WTC11 (cell line): ENCODE measurements around the gene EHD3. TPM values are rescaled to one million over a fixed set of nuclear protein-coding genes. Genes with fewer than 3 reads are reported as not detected.

Source experiments
- ATAC-seq: fragments of 200-7000 bp; cut with Tn5 transposase; 2 replicates; pipeline ENCODE4 v1.10.0; 2021; ENCODE audit warnings: mild to moderate bottlenecking, moderate library complexity
- CTCF ChIA-PET: fragments of 300-600 bp; sonication (Branson Sonifier 250); formaldehyde crosslinking; loops from one replicate; lab custom pipeline; 2021; ENCODE audit warnings: antibody characterized with exemption; lab: Charles Lee
- POLR2A ChIA-PET: fragments of 350-600 bp; sonication (Branson Sonifier 250); formaldehyde crosslinking; loops from one replicate; lab custom pipeline; 2021; ENCODE audit warnings: antibody characterized with exemption; lab: Charles Lee
- DNase-seq: peaks from one replicate; pipeline ENCODE4 v3.0.0; 2021; ENCODE audit warnings: low spot score
- H3K27ac Mint-ChIP-seq: 2 replicates; pipeline ENCODE4 v1.8.0; 2021; ENCODE audit warnings: mixed read lengths
- H3K27me3 Mint-ChIP-seq: 2 replicates; pipeline ENCODE4 v1.8.0; 2021; ENCODE audit warnings: low read depth, mild to moderate bottlenecking, moderate library complexity, mixed read lengths
- H3K36me3 Mint-ChIP-seq: 2 replicates; pipeline ENCODE4 v1.8.0; 2021; ENCODE audit warnings: mixed read lengths
- H3K4me1 Mint-ChIP-seq: 2 replicates; pipeline ENCODE4 v1.8.0; 2022; ENCODE audit warnings: mixed read lengths
- H3K4me3 Mint-ChIP-seq: 2 replicates; pipeline ENCODE4 v1.8.0; 2021; ENCODE audit warnings: mild to moderate bottlenecking, moderate library complexity, mixed read lengths
- H3K9me3 Mint-ChIP-seq: 2 replicates; pipeline ENCODE4 v1.8.0; 2021; ENCODE audit warnings: mixed read lengths
- FOXJ3 ChIP-seq: sonication (generic); formaldehyde crosslinking; IDR thresholded peaks from 2 replicates; pipeline ENCODE4 v1.9.0; 2021; ENCODE audit warnings: missing genetic modification reagents, mild to moderate bottlenecking, borderline replicate concordance
- FOXP1 ChIP-seq: sonication (generic); formaldehyde crosslinking; IDR thresholded peaks from 2 replicates; pipeline ENCODE4 v1.8.0; 2022; ENCODE audit warnings: missing genetic modification reagents, mild to moderate bottlenecking, moderate library complexity, borderline replicate concordance
- JUN ChIP-seq: sonication (generic); formaldehyde crosslinking; IDR thresholded peaks from 2 replicates; pipeline ENCODE4 v1.8.0; 2023; ENCODE audit warnings: mild to moderate bottlenecking, missing genetic modification reagents
- MXD4 ChIP-seq: fragments of 250-450 bp; sonication (Bioruptor Pico); IDR thresholded peaks from 2 replicates; pipeline ENCODE4 v1.8.0; 2021; ENCODE audit warnings: mild to moderate bottlenecking, moderate library complexity, borderline replicate concordance
- MYBL2 ChIP-seq: sonication (generic); formaldehyde crosslinking; IDR thresholded peaks from 2 replicates; pipeline ENCODE4 v1.8.1; 2023; ENCODE audit warnings: mild to moderate bottlenecking, moderate library complexity, missing genetic modification reagents
- NFATC4 ChIP-seq: fragments of 250-450 bp; sonication (Bioruptor Pico); IDR thresholded peaks from 2 replicates; pipeline ENCODE4 v1.9.0; 2021; ENCODE audit warnings: mild to moderate bottlenecking
- NFE2L1 ChIP-seq: sonication (generic); formaldehyde crosslinking; IDR thresholded peaks from 2 replicates; pipeline ENCODE4 v1.8.1; 2023; ENCODE audit warnings: missing genetic modification reagents
- RORB ChIP-seq: fragments of 250-450 bp; sonication (Bioruptor Pico); IDR thresholded peaks from 2 replicates; pipeline ENCODE4 v1.9.0; 2021; ENCODE audit warnings: mild to moderate bottlenecking
- TEAD1 ChIP-seq: sonication (generic); formaldehyde crosslinking; IDR thresholded peaks from 2 replicates; pipeline ENCODE4 v1.8.0; 2022; ENCODE audit warnings: mild to moderate bottlenecking, missing genetic modification reagents
- TEAD4 ChIP-seq: sonication (generic); formaldehyde crosslinking; IDR thresholded peaks from 2 replicates; pipeline ENCODE4 v1.8.0; 2022; ENCODE audit warnings: mild to moderate bottlenecking, missing genetic modification reagents
- ZNF138 ChIP-seq: sonication (generic); formaldehyde crosslinking; conservative IDR thresholded peaks from 2 replicates; pipeline ENCODE4 v1.8.1; 2022; ENCODE audit warnings: mild to moderate bottlenecking, moderate library complexity, missing genetic modification reagents
- ZNF219 ChIP-seq: sonication (generic); formaldehyde crosslinking; IDR thresholded peaks from 2 replicates; pipeline ENCODE4 v1.8.0; 2023; ENCODE audit warnings: missing genetic modification reagents, mild to moderate bottlenecking, borderline replicate concordance
- ZNF263 ChIP-seq: sonication (generic); formaldehyde crosslinking; IDR thresholded peaks from 2 replicates; pipeline ENCODE4 v1.8.1; 2022; ENCODE audit warnings: low read depth, mild to moderate bottlenecking, moderate library complexity, missing genetic modification reagents
- ZNF416 ChIP-seq: fragments of 250-450 bp; sonication (Bioruptor Pico); IDR thresholded peaks from 2 replicates; pipeline ENCODE4 v1.9.0; 2021; ENCODE audit warnings: mild to moderate bottlenecking, inconsistent platforms
- ZNF423 ChIP-seq: fragments of 250-450 bp; sonication (Bioruptor Pico); IDR thresholded peaks from 2 replicates; pipeline ENCODE4 v2.1.2; 2022; ENCODE audit warnings: mild to moderate bottlenecking, moderate library complexity
- total RNA-seq: library from RNA; stranded (reverse); gene quantifications from 3 replicates; pipeline ENCODE4 v1.2.3, GENCODE V29; 2021
- TF ChIP-seq, protein P1 (sequence below): sonication (generic); formaldehyde crosslinking; IDR thresholded peaks from 2 replicates; pipeline ENCODE4 v1.8.0; 2023; ENCODE audit warnings: missing genetic modification reagents, mild to moderate bottlenecking, borderline replicate concordance
- TF ChIP-seq, protein P2 (sequence below): fragments of 250-450 bp; sonication (Bioruptor Pico); IDR thresholded peaks from 2 replicates; pipeline ENCODE4 v1.9.0; 2021; ENCODE audit warnings: mild to moderate bottlenecking
- TF ChIP-seq, protein P3 (sequence below): fragments of 250-450 bp; sonication (Bioruptor Pico); IDR thresholded peaks from 2 replicates; pipeline ENCODE4 v2.1.2; 2022; ENCODE audit warnings: mild to moderate bottlenecking, moderate library complexity
- TF ChIP-seq, protein P4 (sequence below): sonication (generic); formaldehyde crosslinking; IDR thresholded peaks from 2 replicates; pipeline ENCODE4 v1.8.0; 2022; ENCODE audit warnings: mild to moderate bottlenecking, missing genetic modification reagents
- TF ChIP-seq, protein P5 (sequence below): sonication (generic); formaldehyde crosslinking; IDR thresholded peaks from 2 replicates; pipeline ENCODE4 v1.8.1; 2023; ENCODE audit warnings: mild to moderate bottlenecking, missing genetic modification reagents, moderate library complexity
- TF ChIP-seq, protein P6 (sequence below): sonication (generic); formaldehyde crosslinking; IDR thresholded peaks from 2 replicates; pipeline ENCODE4 v1.8.1; 2022; ENCODE audit warnings: mild to moderate bottlenecking, missing genetic modification reagents, moderate library complexity, borderline replicate concordance
- TF ChIP-seq, protein P7 (sequence below): sonication (generic); formaldehyde crosslinking; conservative IDR thresholded peaks from 2 replicates; pipeline ENCODE4 v1.8.1; 2022; ENCODE audit warnings: mild to moderate bottlenecking, missing genetic modification reagents
- TF ChIP-seq, protein P8 (sequence below): sonication (generic); formaldehyde crosslinking; IDR thresholded peaks from 2 replicates; pipeline ENCODE4 v1.8.0; 2022; ENCODE audit warnings: missing genetic modification reagents
- TF ChIP-seq, protein P9 (sequence below): fragments of 250-450 bp; sonication (Bioruptor Pico); IDR thresholded peaks from 2 replicates; pipeline ENCODE4 v1.8.0; 2021; ENCODE audit warnings: mild to moderate bottlenecking

Gene EHD3
- total RNA-seq, 1 experiment from 2014 or later, result 10.0 TPM

DNA sequence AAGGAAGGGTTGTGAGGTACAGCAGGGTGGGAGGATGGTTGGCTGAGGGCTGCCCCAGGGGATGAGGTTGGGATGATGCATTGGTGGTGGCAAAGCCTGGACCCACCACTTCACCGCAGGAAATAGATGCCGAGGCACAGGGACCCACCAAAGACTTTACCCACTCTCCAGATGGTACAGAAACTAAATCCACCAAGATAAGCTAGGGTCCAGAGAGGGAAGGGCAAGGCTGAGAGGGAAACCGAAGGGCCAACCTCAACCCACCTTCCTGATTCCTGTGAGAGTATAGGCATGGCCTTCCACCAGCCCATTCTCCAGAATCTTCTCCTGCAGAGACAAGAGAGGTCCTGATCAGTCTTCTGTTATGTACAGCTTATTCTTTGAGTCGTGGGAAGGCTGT, 34.7 kb upstream of the EHD3 start (continued):
- TF ChIP-seq, protein P1, sequence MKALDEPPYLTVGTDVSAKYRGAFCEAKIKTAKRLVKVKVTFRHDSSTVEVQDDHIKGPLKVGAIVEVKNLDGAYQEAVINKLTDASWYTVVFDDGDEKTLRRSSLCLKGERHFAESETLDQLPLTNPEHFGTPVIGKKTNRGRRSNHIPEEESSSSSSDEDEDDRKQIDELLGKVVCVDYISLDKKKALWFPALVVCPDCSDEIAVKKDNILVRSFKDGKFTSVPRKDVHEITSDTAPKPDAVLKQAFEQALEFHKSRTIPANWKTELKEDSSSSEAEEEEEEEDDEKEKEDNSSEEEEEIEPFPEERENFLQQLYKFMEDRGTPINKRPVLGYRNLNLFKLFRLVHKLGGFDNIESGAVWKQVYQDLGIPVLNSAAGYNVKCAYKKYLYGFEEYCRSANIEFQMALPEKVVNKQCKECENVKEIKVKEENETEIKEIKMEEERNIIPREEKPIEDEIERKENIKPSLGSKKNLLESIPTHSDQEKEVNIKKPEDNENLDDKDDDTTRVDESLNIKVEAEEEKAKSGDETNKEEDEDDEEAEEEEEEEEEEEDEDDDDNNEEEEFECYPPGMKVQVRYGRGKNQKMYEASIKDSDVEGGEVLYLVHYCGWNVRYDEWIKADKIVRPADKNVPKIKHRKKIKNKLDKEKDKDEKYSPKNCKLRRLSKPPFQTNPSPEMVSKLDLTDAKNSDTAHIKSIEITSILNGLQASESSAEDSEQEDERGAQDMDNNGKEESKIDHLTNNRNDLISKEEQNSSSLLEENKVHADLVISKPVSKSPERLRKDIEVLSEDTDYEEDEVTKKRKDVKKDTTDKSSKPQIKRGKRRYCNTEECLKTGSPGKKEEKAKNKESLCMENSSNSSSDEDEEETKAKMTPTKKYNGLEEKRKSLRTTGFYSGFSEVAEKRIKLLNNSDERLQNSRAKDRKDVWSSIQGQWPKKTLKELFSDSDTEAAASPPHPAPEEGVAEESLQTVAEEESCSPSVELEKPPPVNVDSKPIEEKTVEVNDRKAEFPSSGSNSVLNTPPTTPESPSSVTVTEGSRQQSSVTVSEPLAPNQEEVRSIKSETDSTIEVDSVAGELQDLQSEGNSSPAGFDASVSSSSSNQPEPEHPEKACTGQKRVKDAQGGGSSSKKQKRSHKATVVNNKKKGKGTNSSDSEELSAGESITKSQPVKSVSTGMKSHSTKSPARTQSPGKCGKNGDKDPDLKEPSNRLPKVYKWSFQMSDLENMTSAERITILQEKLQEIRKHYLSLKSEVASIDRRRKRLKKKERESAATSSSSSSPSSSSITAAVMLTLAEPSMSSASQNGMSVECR (CRISPR knock-in tag), result no peak
- TF ChIP-seq, protein P2, sequence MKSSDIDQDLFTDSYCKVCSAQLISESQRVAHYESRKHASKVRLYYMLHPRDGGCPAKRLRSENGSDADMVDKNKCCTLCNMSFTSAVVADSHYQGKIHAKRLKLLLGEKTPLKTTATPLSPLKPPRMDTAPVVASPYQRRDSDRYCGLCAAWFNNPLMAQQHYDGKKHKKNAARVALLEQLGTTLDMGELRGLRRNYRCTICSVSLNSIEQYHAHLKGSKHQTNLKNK (CRISPR knock-in tag), result no peak
- TF ChIP-seq ZNF416 (no peak), ZNF219 (CRISPR knock-in tag) (no peak), MXD4 (CRISPR knock-in tag) (no peak)

DNA sequence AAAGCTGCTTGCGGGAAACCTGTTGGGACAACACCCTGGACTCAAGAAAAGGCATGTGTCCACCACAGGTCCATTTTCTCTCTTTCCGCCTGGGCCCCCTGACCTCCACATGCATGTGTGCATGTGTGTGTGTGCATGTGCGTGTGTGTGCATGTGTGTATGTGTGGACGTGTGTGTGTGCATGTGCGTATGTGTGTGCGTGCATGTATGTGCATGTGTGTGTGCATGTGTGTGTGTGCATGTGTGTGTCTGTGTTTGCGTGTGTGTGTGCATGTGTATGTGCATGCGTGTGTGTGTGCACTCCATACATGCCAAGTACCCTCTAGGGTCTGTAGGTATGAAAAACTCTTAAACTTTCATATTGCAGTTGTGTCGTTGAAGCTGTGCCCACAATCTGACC, 33.0 kb upstream of the EHD3 start:
- Mint-ChIP-seq H3K27me3 (no peaks in the 10 kb centered on the region), H3K27ac (no peak overlapping the region), H3K4me1 (no peaks in the 10 kb centered on the region), H3K9me3 (peaks cover 5% of the 10 kb centered on the region), H3K36me3 (no peaks in the 10 kb centered on the region), H3K4me3 (no peak overlapping the region)
- no peak for ATAC-seq
- POLR2A ChIA-PET, result no interaction called here
- CTCF ChIA-PET, result no interaction called here
- no peak for DNase-seq
- TF ChIP-seq, protein P3, sequence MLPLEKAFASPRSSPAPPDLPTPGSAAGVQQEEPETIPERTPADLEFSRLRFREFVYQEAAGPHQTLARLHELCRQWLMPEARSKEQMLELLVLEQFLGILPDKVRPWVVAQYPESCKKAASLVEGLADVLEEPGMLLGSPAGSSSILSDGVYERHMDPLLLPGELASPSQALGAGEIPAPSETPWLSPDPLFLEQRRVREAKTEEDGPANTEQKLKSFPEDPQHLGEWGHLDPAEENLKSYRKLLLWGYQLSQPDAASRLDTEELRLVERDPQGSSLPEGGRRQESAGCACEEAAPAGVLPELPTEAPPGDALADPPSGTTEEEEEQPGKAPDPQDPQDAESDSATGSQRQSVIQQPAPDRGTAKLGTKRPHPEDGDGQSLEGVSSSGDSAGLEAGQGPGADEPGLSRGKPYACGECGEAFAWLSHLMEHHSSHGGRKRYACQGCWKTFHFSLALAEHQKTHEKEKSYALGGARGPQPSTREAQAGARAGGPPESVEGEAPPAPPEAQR, result no peak
- TF ChIP-seq ZNF423 (CRISPR knock-in tag), result no peak
- TF ChIP-seq NFE2L1 (CRISPR knock-in tag), result no peak
- TF ChIP-seq MYBL2 (CRISPR knock-in tag), result no peak
- no peak for TF ChIP-seq ZNF138 (CRISPR knock-in tag)
- TF ChIP-seq, protein P4, sequence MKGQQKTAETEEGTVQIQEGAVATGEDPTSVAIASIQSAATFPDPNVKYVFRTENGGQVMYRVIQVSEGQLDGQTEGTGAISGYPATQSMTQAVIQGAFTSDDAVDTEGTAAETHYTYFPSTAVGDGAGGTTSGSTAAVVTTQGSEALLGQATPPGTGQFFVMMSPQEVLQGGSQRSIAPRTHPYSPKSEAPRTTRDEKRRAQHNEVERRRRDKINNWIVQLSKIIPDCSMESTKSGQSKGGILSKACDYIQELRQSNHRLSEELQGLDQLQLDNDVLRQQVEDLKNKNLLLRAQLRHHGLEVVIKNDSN, result no peak
- TF ChIP-seq TEAD4 (CRISPR knock-in tag), result no peak
- TF ChIP-seq ZNF263 (CRISPR knock-in tag), result no peak
- TF ChIP-seq FOXP1 (CRISPR knock-in tag), result no peak
- TF ChIP-seq RORB (CRISPR knock-in tag), result no peak
- no peak for TF ChIP-seq JUN
- no peak for TF ChIP-seq NFATC4 (CRISPR knock-in tag)
- TF ChIP-seq, protein P5, sequence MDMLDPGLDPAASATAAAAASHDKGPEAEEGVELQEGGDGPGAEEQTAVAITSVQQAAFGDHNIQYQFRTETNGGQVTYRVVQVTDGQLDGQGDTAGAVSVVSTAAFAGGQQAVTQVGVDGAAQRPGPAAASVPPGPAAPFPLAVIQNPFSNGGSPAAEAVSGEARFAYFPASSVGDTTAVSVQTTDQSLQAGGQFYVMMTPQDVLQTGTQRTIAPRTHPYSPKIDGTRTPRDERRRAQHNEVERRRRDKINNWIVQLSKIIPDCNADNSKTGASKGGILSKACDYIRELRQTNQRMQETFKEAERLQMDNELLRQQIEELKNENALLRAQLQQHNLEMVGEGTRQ (CRISPR knock-in tag), result no peak
- TF ChIP-seq, protein P6, sequence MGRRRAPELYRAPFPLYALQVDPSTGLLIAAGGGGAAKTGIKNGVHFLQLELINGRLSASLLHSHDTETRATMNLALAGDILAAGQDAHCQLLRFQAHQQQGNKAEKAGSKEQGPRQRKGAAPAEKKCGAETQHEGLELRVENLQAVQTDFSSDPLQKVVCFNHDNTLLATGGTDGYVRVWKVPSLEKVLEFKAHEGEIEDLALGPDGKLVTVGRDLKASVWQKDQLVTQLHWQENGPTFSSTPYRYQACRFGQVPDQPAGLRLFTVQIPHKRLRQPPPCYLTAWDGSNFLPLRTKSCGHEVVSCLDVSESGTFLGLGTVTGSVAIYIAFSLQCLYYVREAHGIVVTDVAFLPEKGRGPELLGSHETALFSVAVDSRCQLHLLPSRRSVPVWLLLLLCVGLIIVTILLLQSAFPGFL (CRISPR knock-in tag), result no peak
- TF ChIP-seq, protein P7, sequence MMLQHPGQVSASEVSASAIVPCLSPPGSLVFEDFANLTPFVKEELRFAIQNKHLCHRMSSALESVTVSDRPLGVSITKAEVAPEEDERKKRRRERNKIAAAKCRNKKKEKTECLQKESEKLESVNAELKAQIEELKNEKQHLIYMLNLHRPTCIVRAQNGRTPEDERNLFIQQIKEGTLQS, result no peak
- TF ChIP-seq, protein P8, sequence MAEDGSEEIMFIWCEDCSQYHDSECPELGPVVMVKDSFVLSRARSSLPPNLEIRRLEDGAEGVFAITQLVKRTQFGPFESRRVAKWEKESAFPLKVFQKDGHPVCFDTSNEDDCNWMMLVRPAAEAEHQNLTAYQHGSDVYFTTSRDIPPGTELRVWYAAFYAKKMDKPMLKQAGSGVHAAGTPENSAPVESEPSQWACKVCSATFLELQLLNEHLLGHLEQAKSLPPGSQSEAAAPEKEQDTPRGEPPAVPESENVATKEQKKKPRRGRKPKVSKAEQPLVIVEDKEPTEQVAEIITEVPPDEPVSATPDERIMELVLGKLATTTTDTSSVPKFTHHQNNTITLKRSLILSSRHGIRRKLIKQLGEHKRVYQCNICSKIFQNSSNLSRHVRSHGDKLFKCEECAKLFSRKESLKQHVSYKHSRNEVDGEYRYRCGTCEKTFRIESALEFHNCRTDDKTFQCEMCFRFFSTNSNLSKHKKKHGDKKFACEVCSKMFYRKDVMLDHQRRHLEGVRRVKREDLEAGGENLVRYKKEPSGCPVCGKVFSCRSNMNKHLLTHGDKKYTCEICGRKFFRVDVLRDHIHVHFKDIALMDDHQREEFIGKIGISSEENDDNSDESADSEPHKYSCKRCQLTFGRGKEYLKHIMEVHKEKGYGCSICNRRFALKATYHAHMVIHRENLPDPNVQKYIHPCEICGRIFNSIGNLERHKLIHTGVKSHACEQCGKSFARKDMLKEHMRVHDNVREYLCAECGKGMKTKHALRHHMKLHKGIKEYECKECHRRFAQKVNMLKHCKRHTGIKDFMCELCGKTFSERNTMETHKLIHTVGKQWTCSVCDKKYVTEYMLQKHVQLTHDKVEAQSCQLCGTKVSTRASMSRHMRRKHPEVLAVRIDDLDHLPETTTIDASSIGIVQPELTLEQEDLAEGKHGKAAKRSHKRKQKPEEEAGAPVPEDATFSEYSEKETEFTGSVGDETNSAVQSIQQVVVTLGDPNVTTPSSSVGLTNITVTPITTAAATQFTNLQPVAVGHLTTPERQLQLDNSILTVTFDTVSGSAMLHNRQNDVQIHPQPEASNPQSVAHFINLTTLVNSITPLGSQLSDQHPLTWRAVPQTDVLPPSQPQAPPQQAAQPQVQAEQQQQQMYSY (CRISPR knock-in tag), result no peak
- no peak for TF ChIP-seq TEAD1 (CRISPR knock-in tag)
- TF ChIP-seq, protein P9, sequence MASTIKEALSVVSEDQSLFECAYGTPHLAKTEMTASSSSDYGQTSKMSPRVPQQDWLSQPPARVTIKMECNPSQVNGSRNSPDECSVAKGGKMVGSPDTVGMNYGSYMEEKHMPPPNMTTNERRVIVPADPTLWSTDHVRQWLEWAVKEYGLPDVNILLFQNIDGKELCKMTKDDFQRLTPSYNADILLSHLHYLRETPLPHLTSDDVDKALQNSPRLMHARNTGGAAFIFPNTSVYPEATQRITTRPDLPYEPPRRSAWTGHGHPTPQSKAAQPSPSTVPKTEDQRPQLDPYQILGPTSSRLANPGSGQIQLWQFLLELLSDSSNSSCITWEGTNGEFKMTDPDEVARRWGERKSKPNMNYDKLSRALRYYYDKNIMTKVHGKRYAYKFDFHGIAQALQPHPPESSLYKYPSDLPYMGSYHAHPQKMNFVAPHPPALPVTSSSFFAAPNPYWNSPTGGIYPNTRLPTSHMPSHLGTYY (CRISPR knock-in tag), result no peak
- TF ChIP-seq FOXJ3 (CRISPR knock-in tag), result no peak
